Measurements from ENCODE around the gene ARHGEF37.

- TF ChIP-seq CTCF (IDR thresholded peaks at IDR 0.05; ENCODE audit: low read depth, low read length, poor library complexity, severe bottlenecking) = no peak
- TF ChIP-seq EZH2phosphoT487 (IDR thresholded peaks at IDR 0.05; ENCODE audit: borderline replicate concordance, low read length) = no peak
These were observed 83.5 kb downstream of the ARHGEF37 start for GRCh38 chr5:149664666-149665415.
